ENCODE data around the gene ZNF831. TPM values are rescaled to one million over a fixed set of nuclear protein-coding genes. Genes with fewer than 3 reads are reported as not detected.

ZNF831 gene
- polyA plus RNA-seq, 1 of the 3 experiments (the other 2 are of a cell fraction) = not detected

DNA sequence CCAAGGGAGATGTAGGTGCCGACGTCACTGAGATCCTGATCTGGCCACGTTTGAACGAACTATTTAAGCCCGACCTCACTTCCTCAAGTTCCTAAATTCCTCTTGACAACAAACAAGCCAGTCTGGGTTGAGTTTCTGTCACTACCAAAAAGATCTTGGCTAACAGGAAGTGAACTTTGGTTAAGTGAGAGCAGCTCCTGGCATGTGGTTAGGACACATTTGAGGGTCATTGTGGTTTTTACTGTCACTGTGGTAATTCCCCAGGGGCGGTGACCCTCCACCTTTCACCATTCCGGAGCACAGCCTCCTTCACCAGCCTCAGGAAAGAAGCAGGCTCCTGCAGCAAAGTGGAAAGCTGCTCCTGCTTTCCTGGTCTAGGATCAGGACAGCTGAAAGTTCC lies 43.1 kb upstream of the ZNF831 start:
- no peak overlapping the region for H3K4me2 ChIP-seq
- no peaks in the 10 kb centered on the region for H3F3A ChIP-seq (replicated peaks; ENCODE audit: insufficient read depth)
- H3K9me3 ChIP-seq = no peaks in the 10 kb centered on the region
- DNase-seq = no peak
- H3K9ac ChIP-seq = no peak overlapping the region
- no peaks in the 10 kb centered on the region for H3K9me2 ChIP-seq
- no peak for TF ChIP-seq FOXJ3 (CRISPR knock-in tag; IDR thresholded peaks at IDR 0.05)
- TF ChIP-seq EP300 (IDR thresholded peaks at IDR 0.05; ENCODE audit: borderline replicate concordance in 1 of 2, low read depth in 1 of 2, low read length in 1 of 2) = no peak
- TF ChIP-seq, protein P1, sequence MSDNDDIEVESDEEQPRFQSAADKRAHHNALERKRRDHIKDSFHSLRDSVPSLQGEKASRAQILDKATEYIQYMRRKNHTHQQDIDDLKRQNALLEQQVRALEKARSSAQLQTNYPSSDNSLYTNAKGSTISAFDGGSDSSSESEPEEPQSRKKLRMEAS (IDR thresholded peaks at IDR 0.05; ENCODE audit: low read depth) = no peak
- no peak for TF ChIP-seq ZBTB33 (IDR thresholded peaks at IDR 0.05; ENCODE audit: borderline replicate concordance, low read depth)
- CTCF ChIA-PET = no interaction called here
- H4K20me1 ChIP-seq (ENCODE audit: insufficient read depth) = no peaks in the 10 kb centered on the region
- POLR2A ChIA-PET = no interaction called here
- H3K79me2 ChIP-seq (ENCODE audit: insufficient read depth) = no peaks in the 10 kb centered on the region
- no peak overlapping the region for H2AFZ ChIP-seq (ENCODE audit: low read depth)
- H3K4me1 ChIP-seq (ENCODE audit: control insufficient read depth in 1 of 2, insufficient read depth in 2 of 2, low read depth in 1 of 2, low read length in 1 of 2) = no peaks in the 10 kb centered on the region
- WGBS (ENCODE audit: low lambda C conversion rate) = 45% methylated on average over 7 of the region's 7 CpGs
- no peak overlapping the region for H3K27ac ChIP-seq (ENCODE audit: low read depth in 2 of 2, low read length in 1 of 2)
- no peaks in the 10 kb centered on the region for H3K36me3 ChIP-seq (replicated peaks in 1 of 2; ENCODE audit: control insufficient read depth in 1 of 2, insufficient read depth in 2 of 2, low read length in 1 of 2)
- H3K27me3 ChIP-seq (ENCODE audit: insufficient read depth) = no peaks in the 10 kb centered on the region; the same call in 1 of the 2 replicates
- H3K4me3 ChIP-seq (ENCODE audit: low read depth in 2 of 2, low read length in 1 of 2) = no peak overlapping the region

DNA sequence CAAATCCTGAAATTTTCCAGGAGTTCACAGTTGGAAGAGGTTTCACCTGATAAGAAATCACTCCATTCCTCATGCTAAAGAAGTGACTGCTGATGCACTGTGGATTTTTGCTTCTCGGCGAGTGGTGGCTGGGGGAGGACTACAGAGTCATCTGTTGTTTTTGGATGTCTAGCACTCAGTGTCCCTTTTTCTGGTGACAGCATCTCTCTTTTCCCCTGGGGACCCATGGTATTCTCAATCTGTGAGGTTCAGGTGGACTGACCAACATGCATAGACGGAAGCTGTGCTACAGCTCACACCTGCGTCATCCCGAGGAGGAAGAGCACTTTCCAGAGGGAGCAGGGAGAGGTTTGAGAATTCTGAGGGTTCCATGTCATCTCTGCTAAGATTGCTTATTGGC lies 42.7 kb upstream of the ZNF831 start:
- Histone ChIP-seq H3K9me2 (no peaks in the 10 kb centered on the region), H4K20me1 (ENCODE audit: insufficient read depth) (no peaks in the 10 kb centered on the region), H3K9me3 (no peaks in the 10 kb centered on the region), H2AFZ (ENCODE audit: low read depth) (no peak overlapping the region), H3K4me1 (ENCODE audit: control insufficient read depth in 1 of 2, insufficient read depth in 2 of 2, low read depth in 1 of 2, low read length in 1 of 2) (no peaks in the 10 kb centered on the region), H3K36me3 (replicated peaks in 1 of 2; ENCODE audit: control insufficient read depth in 1 of 2, insufficient read depth in 2 of 2, low read length in 1 of 2) (no peaks in the 10 kb centered on the region), H3K4me2 (no peak overlapping the region), H3K9ac (no peak overlapping the region), H3K27me3 (ENCODE audit: insufficient read depth) (no peaks in the 10 kb centered on the region; the same call in 1 of the 2 replicates), H3K4me3 (ENCODE audit: low read depth in 2 of 2, low read length in 1 of 2) (no peak overlapping the region), H3F3A (replicated peaks; ENCODE audit: insufficient read depth) (no peaks in the 10 kb centered on the region), H3K79me2 (ENCODE audit: insufficient read depth) (no peaks in the 10 kb centered on the region), H3K27ac (ENCODE audit: low read depth in 2 of 2, low read length in 1 of 2) (no peak overlapping the region)
- WGBS (ENCODE audit: low lambda C conversion rate) = 69% methylated on average over 5 of the region's 5 CpGs
- ChIA-PET POLR2A (no interaction called here), CTCF (no interaction called here)
- no peak for TF ChIP-seq GABPA (IDR thresholded peaks at IDR 0.05; ENCODE audit: low read depth)
- no peak for TF ChIP-seq SIN3A (IDR thresholded peaks at IDR 0.05; ENCODE audit: borderline replicate concordance, low read depth, low read length)
- TF ChIP-seq GATA2 (CRISPR knock-in tag; IDR thresholded peaks at IDR 0.05) = no peak
- TF ChIP-seq RXRA (IDR thresholded peaks at IDR 0.05; ENCODE audit: borderline replicate concordance, low read depth) = no peak
- no peak for TF ChIP-seq MEF2A (IDR thresholded peaks at IDR 0.05; ENCODE audit: borderline replicate concordance, low read depth)
- TF ChIP-seq, protein P2, sequence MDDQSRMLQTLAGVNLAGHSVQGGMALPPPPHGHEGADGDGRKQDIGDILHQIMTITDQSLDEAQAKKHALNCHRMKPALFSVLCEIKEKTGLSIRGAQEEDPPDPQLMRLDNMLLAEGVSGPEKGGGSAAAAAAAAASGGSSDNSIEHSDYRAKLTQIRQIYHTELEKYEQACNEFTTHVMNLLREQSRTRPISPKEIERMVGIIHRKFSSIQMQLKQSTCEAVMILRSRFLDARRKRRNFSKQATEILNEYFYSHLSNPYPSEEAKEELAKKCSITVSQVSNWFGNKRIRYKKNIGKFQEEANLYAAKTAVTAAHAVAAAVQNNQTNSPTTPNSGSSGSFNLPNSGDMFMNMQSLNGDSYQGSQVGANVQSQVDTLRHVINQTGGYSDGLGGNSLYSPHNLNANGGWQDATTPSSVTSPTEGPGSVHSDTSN (IDR thresholded peaks at IDR 0.05) = no peak
- TF ChIP-seq TCF12 (IDR thresholded peaks at IDR 0.05) = no peak
- no peak for TF ChIP-seq RFX5 (IDR thresholded peaks at IDR 0.05; ENCODE audit: low read length)
- no peak for DNase-seq
